Peyer's patch (tissue), 4 donors: ENCODE data around the gene DNAH6.

Source experiments
- POLR2A ChIP-seq, 2 donors: fragments of 450-650 bp; IDR thresholded peaks; one replicate each; pipeline ENCODE4 v1.5.1; 2017; ENCODE audit warnings: antibody characterized with exemption in 2 of 2, mild to moderate bottlenecking in 2 of 2, moderate library complexity in 2 of 2
- TF ChIP-seq, protein P1 (sequence below), 6 experiments: fragments of 450-650 bp in 4 of 6; fragments of 200-600 bp in 2 of 6; sonication (generic) in 1 of 6; IDR thresholded peaks; one replicate each; pipeline ENCODE4 v1.5.1; 2017 to 2019; ENCODE audit warnings: antibody characterized with exemption in 6 of 6, mild to moderate bottlenecking in 3 of 6, moderate library complexity in 1 of 6

DNA sequence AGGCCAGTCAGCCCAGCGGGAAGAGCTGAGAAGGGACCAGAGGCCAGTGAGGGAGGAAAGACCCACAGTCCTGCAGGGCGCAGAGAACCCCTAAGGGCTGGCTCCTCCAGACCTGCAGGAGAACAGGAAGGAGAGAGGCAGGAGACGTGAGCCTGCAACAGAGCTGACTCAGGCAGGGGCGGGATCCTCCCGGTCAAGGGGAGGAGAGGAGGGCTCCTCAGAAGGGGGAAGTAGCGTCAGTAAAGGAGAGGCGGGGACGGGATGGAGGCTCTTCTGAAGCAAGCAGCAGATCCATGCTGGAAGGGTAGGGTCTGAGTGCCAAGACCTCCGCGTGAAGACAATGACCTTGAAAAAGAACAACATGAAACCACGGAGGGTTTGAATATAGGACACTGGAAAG is 313.8 kb downstream of the DNAH6 start:
- TF ChIP-seq, protein P1, sequence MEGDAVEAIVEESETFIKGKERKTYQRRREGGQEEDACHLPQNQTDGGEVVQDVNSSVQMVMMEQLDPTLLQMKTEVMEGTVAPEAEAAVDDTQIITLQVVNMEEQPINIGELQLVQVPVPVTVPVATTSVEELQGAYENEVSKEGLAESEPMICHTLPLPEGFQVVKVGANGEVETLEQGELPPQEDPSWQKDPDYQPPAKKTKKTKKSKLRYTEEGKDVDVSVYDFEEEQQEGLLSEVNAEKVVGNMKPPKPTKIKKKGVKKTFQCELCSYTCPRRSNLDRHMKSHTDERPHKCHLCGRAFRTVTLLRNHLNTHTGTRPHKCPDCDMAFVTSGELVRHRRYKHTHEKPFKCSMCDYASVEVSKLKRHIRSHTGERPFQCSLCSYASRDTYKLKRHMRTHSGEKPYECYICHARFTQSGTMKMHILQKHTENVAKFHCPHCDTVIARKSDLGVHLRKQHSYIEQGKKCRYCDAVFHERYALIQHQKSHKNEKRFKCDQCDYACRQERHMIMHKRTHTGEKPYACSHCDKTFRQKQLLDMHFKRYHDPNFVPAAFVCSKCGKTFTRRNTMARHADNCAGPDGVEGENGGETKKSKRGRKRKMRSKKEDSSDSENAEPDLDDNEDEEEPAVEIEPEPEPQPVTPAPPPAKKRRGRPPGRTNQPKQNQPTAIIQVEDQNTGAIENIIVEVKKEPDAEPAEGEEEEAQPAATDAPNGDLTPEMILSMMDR (IDR thresholded peaks at IDR 0.05) = no peak
- TF ChIP-seq POLR2A (IDR thresholded peaks at IDR 0.05) = no peak
